Thoracic aorta (tissue), 2 donors: ENCODE results near the gene ITGA6. TPM values are rescaled to one million over a fixed set of nuclear protein-coding genes. Genes with fewer than 3 reads are reported as not detected.
"Not testable (repeated sequence)": the region's sequence is repeated elsewhere in the genome, so short reads cannot be mapped to it uniquely, and the experiment has no call there.

Source experiments
- ATAC-seq: fragments of 150-250 bp; one replicate; pipeline ENCODE4 v1.8.0; 2017; ENCODE audit warnings: low read depth; ENCODE audit not compliant: insufficient number of reproducible peaks, low FRiP score
- DNase-seq: peaks from one replicate; pipeline ENCODE4 v3.0.0-alpha.2; 2020; ENCODE audit warnings: low spot score
- H3K27ac ChIP-seq, 2 donors: fragments of 200-600 bp; sonication (generic); 1 replicate in 1 of 2; 2 replicates in 1 of 2; pipeline ENCODE4 v1.5.1; 2016; ENCODE audit warnings: mild to moderate bottlenecking in 2 of 2, moderate library complexity in 2 of 2
- H3K27me3 ChIP-seq: fragments of 200-600 bp; sonication (generic); replicated peaks from 2 replicates; pipeline ENCODE4 v1.6.0; 2016; ENCODE audit warnings: mild to moderate bottlenecking; ENCODE audit not compliant: insufficient read depth
- H3K36me3 ChIP-seq: fragments of 200-600 bp; sonication (generic); one replicate; pipeline ENCODE4 v1.5.1; 2016
- H3K4me1 ChIP-seq, 2 donors: fragments of 200-600 bp; sonication (generic); 1 replicate in 1 of 2; 2 replicates in 1 of 2; pipeline versions ENCODE4 v1.5.1 to v1.6.0; 2016; ENCODE audit warnings: low read depth in 2 of 2, mild to moderate bottlenecking in 1 of 2; ENCODE audit not compliant: control insufficient read depth in 1 of 2
- H3K4me3 ChIP-seq: fragments of 200-600 bp; sonication (generic); 2 replicates; pipeline ENCODE4 v1.5.1; 2016; ENCODE audit warnings: mild to moderate bottlenecking
- H3K9me3 ChIP-seq: fragments of 200-600 bp; sonication (generic); 2 replicates; pipeline ENCODE4 v1.5.1; 2016
- CTCF ChIP-seq: fragments of 200-600 bp; sonication (generic); IDR thresholded peaks from one replicate; pipeline ENCODE4 v1.5.1; 2019; ENCODE audit warnings: antibody characterized with exemption
- total RNA-seq, 2 donors: library from RNA; depleted of rRNA; stranded (reverse); fragments of >200 nt; gene quantifications; one replicate each; pipeline versions ENCODE4 v1.1.0 to v1.2.3, GENCODE V29; 2016

The ITGA6 gene
- total RNA-seq, 2 donors from 2014 or later: 20.2 to 27.3 TPM

GRCh38 chr2:172513935-172514586, 86.7 kb downstream of the ITGA6 start:
- no peak overlapping the region for H3K27ac ChIP-seq
- H3K27me3 ChIP-seq: no peaks in the 10 kb centered on the region
- ATAC-seq (no peak), DNase-seq (no peak)
- peaks cover 19% of the 10 kb centered on the region for H3K9me3 ChIP-seq
- H3K4me3 ChIP-seq: no peak overlapping the region
- H3K36me3 ChIP-seq: no peaks in the 10 kb centered on the region
- no peak for TF ChIP-seq CTCF
- H3K4me1 ChIP-seq: no peaks in the 10 kb centered on the region

GRCh38 chr2:172516299-172516698, 88.9 kb downstream of the ITGA6 start:
- no peaks in the 10 kb centered on the region for H3K27me3 ChIP-seq
- no peaks in the 10 kb centered on the region for H3K36me3 ChIP-seq
- no peaks in the 10 kb centered on the region for H3K4me1 ChIP-seq
- DNase-seq (no peak), ATAC-seq (no peak)
- H3K27ac ChIP-seq: no peak overlapping the region
- H3K9me3 ChIP-seq: peaks cover 19% of the 10 kb centered on the region
- no peak overlapping the region for H3K4me3 ChIP-seq
- no peak for TF ChIP-seq CTCF

DNA sequence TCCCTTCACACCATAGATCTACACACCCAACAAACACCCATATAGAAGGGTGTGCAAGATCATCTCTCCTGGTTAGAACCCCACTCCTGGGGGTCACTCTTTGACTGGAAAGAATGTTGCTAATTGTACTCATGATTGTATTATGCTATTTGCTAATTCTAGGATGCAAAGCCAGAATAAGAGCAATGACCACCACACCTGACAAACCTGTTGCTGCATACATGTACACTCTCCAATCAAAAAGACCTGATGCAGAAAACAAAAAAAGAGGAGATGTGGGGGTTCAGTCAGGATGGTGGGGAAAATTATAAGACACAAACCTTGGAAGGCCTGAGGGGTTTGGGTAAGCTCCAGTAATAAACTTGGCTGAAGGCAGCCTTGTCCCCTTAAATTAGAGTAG, 91.6 kb downstream of the ITGA6 start:
- ATAC-seq (no peak), DNase-seq (no peak)
- TF ChIP-seq CTCF: no peak
- Histone ChIP-seq H3K27ac (no peak overlapping the region), H3K9me3 (no peaks in the 10 kb centered on the region), H3K4me1 (no peaks in the 10 kb centered on the region), H3K36me3 (no peaks in the 10 kb centered on the region), H3K4me3 (no peak overlapping the region), H3K27me3 (no peaks in the 10 kb centered on the region)

- TF ChIP-seq CTCF: no peak
- DNase-seq: no peak
These were observed 98.2 kb downstream of the ITGA6 start for GRCh38 chr2:172525601-172526000.

DNA sequence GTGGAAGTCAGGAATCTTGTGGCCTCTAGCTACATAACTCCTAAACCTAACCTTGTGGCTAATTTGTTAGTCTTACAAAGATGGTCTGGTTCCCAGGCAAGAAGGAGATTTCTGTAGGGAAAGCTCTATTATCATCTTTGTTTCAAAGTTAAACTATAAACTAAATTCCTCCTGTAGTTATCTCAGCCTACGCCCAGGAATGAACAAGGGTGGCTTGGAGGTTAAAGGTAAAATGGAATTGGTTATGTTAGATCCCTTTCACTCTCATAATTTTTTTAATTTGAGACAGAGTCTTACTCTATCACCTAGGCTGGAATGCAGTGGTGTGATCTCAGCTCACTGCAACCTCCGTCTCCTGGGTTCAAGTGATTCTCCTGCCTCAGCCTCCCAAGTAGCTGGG, 103.9 kb downstream of the ITGA6 start:
- H3K27me3 ChIP-seq: no peaks in the 10 kb centered on the region
- H3K9me3 ChIP-seq: no peaks in the 10 kb centered on the region
- no peak for TF ChIP-seq CTCF
- no peak for ATAC-seq
- no peak for DNase-seq
- H3K36me3 ChIP-seq: no peaks in the 10 kb centered on the region
- H3K27ac ChIP-seq: no peak overlapping the region
- no peak overlapping the region for H3K4me3 ChIP-seq
- no peaks in the 10 kb centered on the region for H3K4me1 ChIP-seq

More at GRCh38 chr2:172525601-172526000, 98.2 kb downstream of the ITGA6 start:
- Histone ChIP-seq H3K4me3 (no peak overlapping the region), H3K27me3 (no peaks in the 10 kb centered on the region), H3K9me3 (peaks cover 9% of the 10 kb centered on the region), H3K4me1 (no peaks in the 10 kb centered on the region), H3K27ac (no peak overlapping the region), H3K36me3 (no peaks in the 10 kb centered on the region)
- no peak for ATAC-seq

- DNase-seq, H3K27me3 ChIP-seq, H3K9me3 ChIP-seq, ATAC-seq, H3K4me3 ChIP-seq, H3K27ac ChIP-seq, H3K36me3 ChIP-seq, H3K4me1 ChIP-seq: not testable (repeated sequence)
These were observed 105.1 kb downstream of the ITGA6 start for GRCh38 chr2:172532461-172532860.
